ENCODE data around the gene PDF.

- no peak for TF ChIP-seq CTCF (IDR thresholded peaks at IDR 0.05; ENCODE audit: low read depth, low read length, missing input control)
- peak; percentile 25 for TF ChIP-seq SP1 (IDR thresholded peaks at IDR 0.05)
- no peak for TF ChIP-seq YY1 (IDR thresholded peaks at IDR 0.05)
- no peak for TF ChIP-seq REST (IDR thresholded peaks at IDR 0.05)
- TF ChIP-seq, protein P1, sequence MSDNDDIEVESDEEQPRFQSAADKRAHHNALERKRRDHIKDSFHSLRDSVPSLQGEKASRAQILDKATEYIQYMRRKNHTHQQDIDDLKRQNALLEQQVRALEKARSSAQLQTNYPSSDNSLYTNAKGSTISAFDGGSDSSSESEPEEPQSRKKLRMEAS (IDR thresholded peaks at IDR 0.05): no peak
- TF ChIP-seq TAF1 (conservative IDR thresholded peaks at IDR 0.05): no peak
- no peak for TF ChIP-seq JUND (IDR thresholded peaks at IDR 0.05)
These were observed 13.8 kb downstream of the PDF start for GRCh38 chr16:69316595-69317034.

Data from liver (tissue), 3 donors.